ENCODE results near the gene SLC39A8. TPM values are rescaled to one million over a fixed set of nuclear protein-coding genes. Genes with fewer than 3 reads are reported as not detected.

Gene SLC39A8
- total RNA-seq, 5 donors from 2014 or later (not counting 1 experiment from before 2014, with no cell fraction given) = 19.2 to 23.0 (median 19.9) TPM

- Mint-ChIP-seq H3K4me1 (no peaks in the 10 kb centered on the region), H3K4me3 (no peak overlapping the region), H3K27ac (no peak overlapping the region), H3K27me3 (peaks cover 5 to 7% of the 10 kb centered on the region in 2 donors), H3K36me3 (no peaks in the 10 kb centered on the region), H3K9me3 (peaks cover 0 to 7% (median 0%) of the 10 kb centered on the region in 3 donors)
- ATAC-seq (replicated peaks in 1 of 4) (no peak), DNase-seq (no peak)
- ChIA-PET CTCF (no interaction called here), POLR2A (no interaction called here)
- WGBS (ENCODE audit: insufficient coverage) = no CpG with 5 or more reads among the region's 1 CpG
- Histone ChIP-seq H3K4me1 (ENCODE audit: control insufficient read depth in 1 of 2, extremely low read depth in 1 of 2, insufficient read depth in 2 of 2, low read length in 2 of 2) (no peaks in the 10 kb centered on the region), H3K4me3 (ENCODE audit: control insufficient read depth in 1 of 2, extremely low read depth in 1 of 2, low read length in 1 of 2) (no peak overlapping the region), H3K9me3 (no peaks in the 10 kb centered on the region), H3K27me3 (replicated peaks in 1 of 2; ENCODE audit: control insufficient read depth in 2 of 2, extremely low read depth in 1 of 2, insufficient read depth in 2 of 2, low read length in 1 of 2) (no peaks in the 10 kb centered on the region), H3K27ac (ENCODE audit: low read length) (no peak overlapping the region), H3K36me3 (ENCODE audit: control insufficient read depth in 2 of 2, extremely low read depth in 1 of 2, insufficient read depth in 1 of 2, low read length in 1 of 2) (no peaks in the 10 kb centered on the region)
Measured at GRCh38 chr4:102223461-102223860, 121.8 kb downstream of the SLC39A8 start.

- ATAC-seq (replicated peaks in 1 of 4) = no peak
- Mint-ChIP-seq H3K36me3 (no peaks in the 10 kb centered on the region), H3K9me3 (peaks cover 0 to 7% (median 0%) of the 10 kb centered on the region in 3 donors), H3K27me3 (peaks cover 5 to 7% of the 10 kb centered on the region in 2 donors), H3K4me3 (no peak overlapping the region), H3K4me1 (no peaks in the 10 kb centered on the region), H3K27ac (no peak overlapping the region)
- no peak for DNase-seq
- Histone ChIP-seq H3K4me1 (ENCODE audit: control insufficient read depth in 1 of 2, extremely low read depth in 1 of 2, insufficient read depth in 2 of 2, low read length in 2 of 2) (no peaks in the 10 kb centered on the region), H3K9me3 (no peaks in the 10 kb centered on the region), H3K36me3 (ENCODE audit: control insufficient read depth in 2 of 2, extremely low read depth in 1 of 2, insufficient read depth in 1 of 2, low read length in 1 of 2) (no peaks in the 10 kb centered on the region), H3K27me3 (replicated peaks in 1 of 2; ENCODE audit: control insufficient read depth in 2 of 2, extremely low read depth in 1 of 2, insufficient read depth in 2 of 2, low read length in 1 of 2) (no peaks in the 10 kb centered on the region), H3K4me3 (ENCODE audit: control insufficient read depth in 1 of 2, extremely low read depth in 1 of 2, low read length in 1 of 2) (no peak overlapping the region), H3K27ac (ENCODE audit: low read length) (no peak overlapping the region)
- ChIA-PET POLR2A (no interaction called here), CTCF (no interaction called here)
- no CpG with 5 or more reads among the region's 1 CpG for WGBS (ENCODE audit: insufficient coverage)
Measured at GRCh38 chr4:102222838-102223409, 122.4 kb downstream of the SLC39A8 start.

GRCh38 chr4:102219129-102219528 is 126.2 kb downstream of the SLC39A8 start:
- no peak overlapping the region for H3K27ac Mint-ChIP-seq
- Histone ChIP-seq H3K27ac (ENCODE audit: low read length) (no peak overlapping the region), H3K36me3 (ENCODE audit: control insufficient read depth in 2 of 2, extremely low read depth in 1 of 2, insufficient read depth in 1 of 2, low read length in 1 of 2) (no peaks in the 10 kb centered on the region), H3K4me1 (ENCODE audit: control insufficient read depth in 1 of 2, extremely low read depth in 1 of 2, insufficient read depth in 2 of 2, low read length in 2 of 2) (no peaks in the 10 kb centered on the region), H3K4me3 (ENCODE audit: control insufficient read depth in 1 of 2, extremely low read depth in 1 of 2, low read length in 1 of 2) (no peak overlapping the region), H3K27me3 (replicated peaks in 1 of 2; ENCODE audit: control insufficient read depth in 2 of 2, extremely low read depth in 1 of 2, insufficient read depth in 2 of 2, low read length in 1 of 2) (no peaks in the 10 kb centered on the region), H3K9me3 (no peaks in the 10 kb centered on the region)
- peaks cover 0 to 4% (median 0%) of the 10 kb centered on the region in 3 donors for H3K9me3 Mint-ChIP-seq
- ChIA-PET POLR2A (interaction anchor here in 1 of 2 donors (0.5 kb wide), 1 partner anchor 900 kb away, joined by 7 read pairs; no protein-coding TSS in a partner anchor), CTCF (no interaction called here)
- ATAC-seq (replicated peaks in 1 of 4) (no peak), DNase-seq (no peak)
- peaks cover 8 to 28% of the 10 kb centered on the region in 2 donors for H3K27me3 Mint-ChIP-seq
- H3K4me3 Mint-ChIP-seq = no peak overlapping the region
- no peaks in the 10 kb centered on the region for H3K36me3 Mint-ChIP-seq
- WGBS (ENCODE audit: insufficient coverage) = 84% methylated on average over 3 of the region's 4 CpGs
- H3K4me1 Mint-ChIP-seq = no peaks in the 10 kb centered on the region

GRCh38 chr4:102218656-102219055 is 126.6 kb downstream of the SLC39A8 start:
- Mint-ChIP-seq H3K27ac (no peak overlapping the region), H3K27me3 (peaks cover 8 to 28% of the 10 kb centered on the region in 2 donors), H3K4me3 (no peak overlapping the region), H3K36me3 (no peaks in the 10 kb centered on the region), H3K4me1 (no peaks in the 10 kb centered on the region), H3K9me3 (peaks cover 0 to 4% (median 0%) of the 10 kb centered on the region in 3 donors)
- CTCF ChIA-PET = no interaction called here
- Histone ChIP-seq H3K4me1 (ENCODE audit: control insufficient read depth in 1 of 2, extremely low read depth in 1 of 2, insufficient read depth in 2 of 2, low read length in 2 of 2) (no peaks in the 10 kb centered on the region), H3K27me3 (replicated peaks in 1 of 2; ENCODE audit: control insufficient read depth in 2 of 2, extremely low read depth in 1 of 2, insufficient read depth in 2 of 2, low read length in 1 of 2) (no peaks in the 10 kb centered on the region), H3K4me3 (ENCODE audit: control insufficient read depth in 1 of 2, extremely low read depth in 1 of 2, low read length in 1 of 2) (no peak overlapping the region), H3K27ac (ENCODE audit: low read length) (no peak overlapping the region), H3K36me3 (ENCODE audit: control insufficient read depth in 2 of 2, extremely low read depth in 1 of 2, insufficient read depth in 1 of 2, low read length in 1 of 2) (no peaks in the 10 kb centered on the region), H3K9me3 (no peaks in the 10 kb centered on the region)
- WGBS (ENCODE audit: insufficient coverage) = 100% methylated on average over 1 of the region's 3 CpGs
- POLR2A ChIA-PET = no interaction called here
- ATAC-seq (replicated peaks in 1 of 4) = no peak
- DNase-seq = no peak

- Histone ChIP-seq H3K27me3 (replicated peaks in 1 of 2; ENCODE audit: control insufficient read depth in 2 of 2, extremely low read depth in 1 of 2, insufficient read depth in 2 of 2, low read length in 1 of 2) (no peaks in the 10 kb centered on the region), H3K27ac (ENCODE audit: low read length) (no peak overlapping the region), H3K36me3 (ENCODE audit: control insufficient read depth in 2 of 2, extremely low read depth in 1 of 2, insufficient read depth in 1 of 2, low read length in 1 of 2) (no peaks in the 10 kb centered on the region), H3K4me1 (ENCODE audit: control insufficient read depth in 1 of 2, extremely low read depth in 1 of 2, insufficient read depth in 2 of 2, low read length in 2 of 2) (no peaks in the 10 kb centered on the region), H3K4me3 (ENCODE audit: control insufficient read depth in 1 of 2, extremely low read depth in 1 of 2, low read length in 1 of 2) (no peak overlapping the region), H3K9me3 (no peaks in the 10 kb centered on the region)
- Mint-ChIP-seq H3K9me3 (peaks cover 0 to 4% (median 0%) of the 10 kb centered on the region in 3 donors), H3K36me3 (no peaks in the 10 kb centered on the region), H3K27me3 (peaks cover 5 to 28% of the 10 kb centered on the region in 2 donors), H3K4me3 (no peak overlapping the region), H3K27ac (no peak overlapping the region), H3K4me1 (no peaks in the 10 kb centered on the region)
- WGBS (ENCODE audit: insufficient coverage) = 100% methylated on average over 1 of the region's 1 CpG
- DNase-seq (no peak), ATAC-seq (replicated peaks in 1 of 4) (no peak)
- ChIA-PET CTCF (no interaction called here), POLR2A (no interaction called here)
Measured at GRCh38 chr4:102217775-102218355, 127.4 kb downstream of the SLC39A8 start.

GRCh38 chr4:102217345-102217744 is 127.9 kb downstream of the SLC39A8 start:
- H3K9me3 ChIP-seq = no peaks in the 10 kb centered on the region
- no peaks in the 10 kb centered on the region for H3K4me1 ChIP-seq (ENCODE audit: control insufficient read depth in 1 of 2, extremely low read depth in 1 of 2, insufficient read depth in 2 of 2, low read length in 2 of 2)
- no peaks in the 10 kb centered on the region for H3K36me3 ChIP-seq (ENCODE audit: control insufficient read depth in 2 of 2, extremely low read depth in 1 of 2, insufficient read depth in 1 of 2, low read length in 1 of 2)
- no peak overlapping the region for H3K27ac ChIP-seq (ENCODE audit: low read length)
- CTCF ChIA-PET = no interaction called here
- Mint-ChIP-seq H3K4me3 (no peak overlapping the region), H3K36me3 (no peaks in the 10 kb centered on the region), H3K9me3 (peaks cover 0 to 4% (median 0%) of the 10 kb centered on the region in 3 donors), H3K27ac (no peak overlapping the region), H3K4me1 (no peaks in the 10 kb centered on the region), H3K27me3 (peaks cover 5 to 28% of the 10 kb centered on the region in 2 donors)
- DNase-seq (no peak), ATAC-seq (replicated peaks in 1 of 4) (no peak)
- H3K4me3 ChIP-seq (ENCODE audit: control insufficient read depth in 1 of 2, extremely low read depth in 1 of 2, low read length in 1 of 2) = no peak overlapping the region
- H3K27me3 ChIP-seq (replicated peaks in 1 of 2; ENCODE audit: control insufficient read depth in 2 of 2, extremely low read depth in 1 of 2, insufficient read depth in 2 of 2, low read length in 1 of 2) = no peaks in the 10 kb centered on the region
- 48% methylated on average over 2 of the region's 3 CpGs for WGBS (ENCODE audit: insufficient coverage)
- POLR2A ChIA-PET = no interaction called here
